WERI-Rb-1 (cell line): ENCODE measurements around the gene CACNA2D1.

ENCODE experiments used
- DNase-seq: peaks from one replicate; pipeline ENCODE4 v3.0.0-alpha.2; 2020
- H3K27ac ChIP-seq: fragments of 250-450 bp; sonication (Bioruptor Pico); 2 replicates; pipeline ENCODE4 v1.5.1; 2020; ENCODE audit warnings: mild to moderate bottlenecking, moderate library complexity
- H3K27me3 ChIP-seq: fragments of 250-450 bp; sonication (Bioruptor Pico); 2 replicates; pipeline ENCODE4 v1.5.1; 2021; ENCODE audit warnings: mild to moderate bottlenecking, low read depth, moderate library complexity; ENCODE audit not compliant: insufficient read depth, severe bottlenecking
- H3K36me3 ChIP-seq: fragments of 250-450 bp; sonication (Bioruptor Pico); 2 replicates; pipeline ENCODE4 v1.5.1; 2020; ENCODE audit warnings: mild to moderate bottlenecking, moderate library complexity
- H3K4me3 ChIP-seq: 2 replicates; pipeline ENCODE4 v1.5.1; 2011; ENCODE audit warnings: low read depth, mild to moderate bottlenecking, control low read depth, low read length
- H3K9me3 ChIP-seq: fragments of 250-450 bp; sonication (Bioruptor Pico); 2 replicates; pipeline ENCODE4 v1.5.1; 2021; ENCODE audit warnings: mild to moderate bottlenecking, moderate library complexity; ENCODE audit not compliant: severe bottlenecking
- TF ChIP-seq, protein P1 (sequence below): IDR thresholded peaks from 2 replicates; pipeline ENCODE4 v1.5.1; 2011; ENCODE audit warnings: low read depth, mild to moderate bottlenecking, control low read depth, inconsistent platforms, low read length

Gene CACNA2D1

GRCh38 chr7:82335001-82335400 lies 108.6 kb downstream of the CACNA2D1 start:
- TF ChIP-seq, protein P1, sequence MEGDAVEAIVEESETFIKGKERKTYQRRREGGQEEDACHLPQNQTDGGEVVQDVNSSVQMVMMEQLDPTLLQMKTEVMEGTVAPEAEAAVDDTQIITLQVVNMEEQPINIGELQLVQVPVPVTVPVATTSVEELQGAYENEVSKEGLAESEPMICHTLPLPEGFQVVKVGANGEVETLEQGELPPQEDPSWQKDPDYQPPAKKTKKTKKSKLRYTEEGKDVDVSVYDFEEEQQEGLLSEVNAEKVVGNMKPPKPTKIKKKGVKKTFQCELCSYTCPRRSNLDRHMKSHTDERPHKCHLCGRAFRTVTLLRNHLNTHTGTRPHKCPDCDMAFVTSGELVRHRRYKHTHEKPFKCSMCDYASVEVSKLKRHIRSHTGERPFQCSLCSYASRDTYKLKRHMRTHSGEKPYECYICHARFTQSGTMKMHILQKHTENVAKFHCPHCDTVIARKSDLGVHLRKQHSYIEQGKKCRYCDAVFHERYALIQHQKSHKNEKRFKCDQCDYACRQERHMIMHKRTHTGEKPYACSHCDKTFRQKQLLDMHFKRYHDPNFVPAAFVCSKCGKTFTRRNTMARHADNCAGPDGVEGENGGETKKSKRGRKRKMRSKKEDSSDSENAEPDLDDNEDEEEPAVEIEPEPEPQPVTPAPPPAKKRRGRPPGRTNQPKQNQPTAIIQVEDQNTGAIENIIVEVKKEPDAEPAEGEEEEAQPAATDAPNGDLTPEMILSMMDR, result no peak
- no peaks in the 10 kb centered on the region for H3K27me3 ChIP-seq
- no peak for DNase-seq
- H3K36me3 ChIP-seq, result no peaks in the 10 kb centered on the region
- H3K4me3 ChIP-seq, result no peak overlapping the region
- no peaks in the 10 kb centered on the region for H3K9me3 ChIP-seq
- peak overlapping the region; percentile 69 for H3K27ac ChIP-seq

DNA sequence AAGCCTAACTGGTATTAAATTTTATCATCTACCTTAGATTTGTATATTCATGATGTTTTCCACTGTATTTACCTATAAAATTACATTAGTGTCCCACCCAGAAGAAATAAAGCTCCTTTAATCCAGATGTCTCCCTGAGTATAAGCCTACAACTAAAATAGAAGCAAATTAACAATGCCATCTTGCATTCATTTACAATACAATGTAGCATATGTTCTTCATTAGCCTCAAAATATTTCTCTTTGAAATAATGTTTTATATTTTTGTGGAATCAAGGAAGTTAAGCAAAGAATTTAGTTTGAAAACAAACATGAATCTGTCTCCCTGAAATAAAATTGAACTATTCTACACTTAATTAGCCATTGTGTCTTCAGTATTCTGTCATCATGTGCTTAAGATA lies 112.3 kb downstream of the CACNA2D1 start:
- DNase-seq, result no peak
- Histone ChIP-seq H3K27me3 (no peaks in the 10 kb centered on the region), H3K36me3 (no peaks in the 10 kb centered on the region), H3K9me3 (no peaks in the 10 kb centered on the region), H3K4me3 (no peak overlapping the region), H3K27ac (no peak overlapping the region)
- TF ChIP-seq, protein P1, result no peak

- no peak for DNase-seq
- TF ChIP-seq, protein P1, result no peak
- Histone ChIP-seq H3K36me3 (no peaks in the 10 kb centered on the region), H3K4me3 (no peak overlapping the region), H3K27me3 (no peaks in the 10 kb centered on the region), H3K27ac (no peak overlapping the region), H3K9me3 (no peaks in the 10 kb centered on the region)
These were observed 112.8 kb downstream of the CACNA2D1 start for GRCh38 chr7:82330706-82331215.

GRCh38 chr7:82327898-82328297 lies 115.7 kb downstream of the CACNA2D1 start:
- no peak overlapping the region for H3K27ac ChIP-seq
- TF ChIP-seq, protein P1, result no peak

GRCh38 chr7:82325416-82325815 lies 118.2 kb downstream of the CACNA2D1 start:
- Histone ChIP-seq H3K27me3 (no peaks in the 10 kb centered on the region), H3K36me3 (no peaks in the 10 kb centered on the region), H3K4me3 (no peak overlapping the region), H3K27ac (no peak overlapping the region), H3K9me3 (no peaks in the 10 kb centered on the region)
- TF ChIP-seq, protein P1, result no peak
- DNase-seq, result no peak

More at GRCh38 chr7:82327898-82328297, 115.7 kb downstream of the CACNA2D1 start:
- no peaks in the 10 kb centered on the region for H3K36me3 ChIP-seq
- DNase-seq, result no peak
- no peaks in the 10 kb centered on the region for H3K9me3 ChIP-seq
- H3K27me3 ChIP-seq, result no peaks in the 10 kb centered on the region
- H3K4me3 ChIP-seq, result no peak overlapping the region

DNA sequence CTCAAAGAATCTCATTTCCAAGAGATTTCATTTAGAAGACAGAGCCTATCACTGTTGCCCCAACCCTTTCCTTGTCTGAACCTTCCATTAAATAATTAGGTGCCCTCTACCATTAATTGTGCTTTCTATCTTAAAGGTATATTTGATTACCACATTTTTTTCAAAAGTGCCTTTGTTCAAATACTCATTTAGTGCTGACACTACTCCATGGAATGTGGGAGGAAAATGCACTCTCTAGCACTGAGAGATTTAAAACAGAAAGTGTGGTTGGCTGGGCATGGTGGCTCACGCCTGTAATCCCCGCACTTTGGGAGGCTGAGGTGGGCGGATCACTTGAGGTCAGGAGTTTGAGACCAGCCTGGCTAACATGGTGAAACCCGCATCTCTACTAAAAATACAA lies 119.8 kb downstream of the CACNA2D1 start:
- TF ChIP-seq, protein P1, result no peak
- DNase-seq, result no peak
- Histone ChIP-seq H3K4me3 (no peak overlapping the region), H3K36me3 (no peaks in the 10 kb centered on the region), H3K27me3 (no peaks in the 10 kb centered on the region), H3K9me3 (no peaks in the 10 kb centered on the region), H3K27ac (no peak overlapping the region)
